HepG2 (cell line): ENCODE data around the gene ANKZF1. TPM values are rescaled to one million over a fixed set of nuclear protein-coding genes. Genes with fewer than 3 reads are reported as not detected.
A peak's percentile ranks its signal among the peaks of the same experiment; 100 is the strongest.

Experiments used
- ATF4 ChIP-seq, 2 experiments: fragments of 450-650 bp in 1 of 2; sonication (generic) in 1 of 2; formaldehyde crosslinking; IDR thresholded peaks; 2 replicates each; pipeline versions ENCODE4 v1.5.0 to v1.8.0; 2020 to 2022; ENCODE audit warnings: mild to moderate bottlenecking in 1 of 2, missing genetic modification reagents in 1 of 2
- BCL3 ChIP-seq: sonication (generic); formaldehyde crosslinking; IDR thresholded peaks from 2 replicates; pipeline ENCODE4 v1.5.1; 2020; ENCODE audit warnings: mild to moderate bottlenecking, missing genetic modification reagents, moderate library complexity
- FOXA1 ChIP-seq, 2 experiments: fragments of 450-650 bp in 1 of 2; sonication (generic) in 1 of 2; formaldehyde crosslinking in 1 of 2; IDR thresholded peaks; 2 replicates each; pipeline versions ENCODE4 v1.4.0 to v1.6.1; 2016 to 2020; ENCODE audit warnings: missing genetic modification reagents in 1 of 2
- GFI1 ChIP-seq: sonication (generic); formaldehyde crosslinking; IDR thresholded peaks from 2 replicates; pipeline ENCODE4 v1.5.0; 2020; ENCODE audit warnings: missing genetic modification reagents, mild to moderate bottlenecking, borderline replicate concordance
- HOXA3 ChIP-seq: sonication (generic); formaldehyde crosslinking; IDR thresholded peaks from 2 replicates; pipeline ENCODE4 v1.5.0; 2020; ENCODE audit warnings: missing genetic modification reagents
- JUND ChIP-seq: sonication (generic); formaldehyde crosslinking; IDR thresholded peaks from 2 replicates; pipeline ENCODE4 v1.8.0; 2022; ENCODE audit warnings: mild to moderate bottlenecking, missing genetic modification reagents
- MED13 ChIP-seq: sonication (generic); formaldehyde crosslinking; IDR thresholded peaks from 2 replicates; pipeline ENCODE4 v1.5.0; 2020; ENCODE audit warnings: missing genetic modification reagents
- NFAT5 ChIP-seq: sonication (generic); formaldehyde crosslinking; IDR thresholded peaks from 2 replicates; pipeline ENCODE4 v1.4.0; 2020; ENCODE audit warnings: missing genetic modification reagents
- ZBED4 ChIP-seq: sonication (generic); formaldehyde crosslinking; IDR thresholded peaks from 2 replicates; pipeline ENCODE4 v1.4.0; 2020; ENCODE audit warnings: missing genetic modification reagents, borderline replicate concordance
- ZBTB8A ChIP-seq: sonication (generic); formaldehyde crosslinking; IDR thresholded peaks from 2 replicates; pipeline ENCODE4 v1.4.0; 2020; ENCODE audit warnings: mild to moderate bottlenecking, low read depth, missing genetic modification reagents, borderline replicate concordance
- ZNF180 ChIP-seq: sonication (generic); formaldehyde crosslinking; IDR thresholded peaks from 2 replicates; pipeline ENCODE4 v1.4.0; 2020; ENCODE audit warnings: low read depth, missing genetic modification reagents, borderline replicate concordance
- ZNF34 ChIP-seq: sonication (generic); formaldehyde crosslinking; IDR thresholded peaks from 2 replicates; pipeline ENCODE4 v1.4.0; 2020; ENCODE audit warnings: mild to moderate bottlenecking, missing genetic modification reagents, borderline replicate concordance
- ZNF503 ChIP-seq: sonication (generic); formaldehyde crosslinking; IDR thresholded peaks from 2 replicates; pipeline ENCODE4 v1.4.0; 2020; ENCODE audit warnings: missing genetic modification reagents
- polyA plus RNA-seq, 8 experiments: library from polyadenylated mRNA; depleted of rRNA in 3 of 8; stranded (reverse) in 7 of 8; unstranded in 1 of 8; fragments of >200 nt; fragmentation: Illumina TruSeq in 4 of 8; extraction: Trizol in 4 of 8; gene quantifications; 2 replicates each; pipeline versions ENCODE4 v1.2.1 to v1.2.3, GENCODE V29; 2011 to 2016; ENCODE audit warnings: low read depth in 4 of 8, missing spikeins in 1 of 8, mixed read lengths in 1 of 8; ENCODE audit not compliant: insufficient read depth in 1 of 8
- total RNA-seq, 5 experiments: library from RNA; depleted of rRNA; stranded (reverse); fragments of >200 nt; fragmentation: Illumina TruSeq; extraction: Trizol; gene quantifications; 2 replicates each; pipeline ENCODE4 v1.2.3, GENCODE V29; 2016; ENCODE audit warnings: low read depth in 1 of 5

ANKZF1 gene
- total and polyA plus RNA-seq, 2 of the 13 experiments (the other 11 are each of a cell fraction or from before 2014, with no cell fraction given): 25.3 to 128 TPM

DNA sequence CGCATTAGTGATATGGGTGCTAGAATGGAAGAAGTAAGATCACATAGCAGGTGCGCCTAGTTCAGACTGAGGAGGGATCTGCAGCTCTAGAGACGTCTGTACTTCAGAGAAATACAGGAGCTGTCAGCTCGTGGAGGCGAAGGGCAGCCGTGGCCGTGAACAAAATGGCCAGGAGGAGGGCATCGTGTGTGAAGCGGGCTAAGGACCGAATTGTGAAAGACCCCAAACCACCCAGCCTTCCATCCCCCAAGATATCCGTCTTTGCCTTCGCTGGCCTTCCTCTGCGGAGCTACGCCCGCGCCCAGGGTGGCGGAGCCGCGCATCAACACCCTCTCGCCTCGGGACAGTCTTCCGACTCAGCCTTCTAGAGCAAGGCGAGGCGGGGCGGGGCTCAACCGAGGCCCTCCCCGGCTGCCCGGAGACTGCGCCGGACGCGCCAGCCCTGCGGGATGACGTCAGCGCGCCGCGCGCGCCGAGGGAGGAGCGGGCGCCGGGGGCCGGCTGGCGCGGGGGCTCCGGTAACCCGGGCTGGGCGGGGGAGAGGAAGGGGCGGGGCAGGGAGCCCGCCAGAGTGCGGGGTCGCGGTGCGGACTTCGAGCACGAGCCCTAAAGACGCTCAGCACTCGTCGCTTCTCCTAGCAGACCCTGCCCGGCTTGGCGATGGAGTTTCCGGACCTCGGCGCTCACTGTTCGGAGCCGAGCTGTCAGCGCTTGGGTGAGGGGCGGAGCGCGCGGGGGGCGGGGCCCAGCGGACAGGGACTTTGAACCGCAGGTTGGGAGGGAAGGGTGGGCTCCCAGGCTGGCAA is 23.1 kb upstream of the ANKZF1 start, which contains the start of gene ZFAND2B (continued):
- TF ChIP-seq NFAT5 (CRISPR knock-in tag) (0 out of 2 replicates have a peak, but pooled peaks have one; percentile 53), ZNF34 (CRISPR knock-in tag) (peak; percentile 65; the same call in 1 of the 2 replicates), ZBED4 (CRISPR knock-in tag) (no peak), ZBTB8A (CRISPR knock-in tag) (no peak; the same call in 1 of the 2 replicates), BCL3 (CRISPR knock-in tag) (peak; percentile 81), HOXA3 (peak; percentile 90), JUND (CRISPR knock-in tag) (0 out of 2 replicates have a peak, but pooled peaks have one; percentile 68), MED13 (CRISPR knock-in tag) (no peak), GFI1 (CRISPR knock-in tag) (no peak; the same call in 1 of the 2 replicates), FOXA1 (IDR thresholded peaks at IDR 0.05) (no peak), FOXA1 (CRISPR knock-in tag; IDR thresholded peaks at IDR 0.05) (no peak; the same call in 1 of the 2 replicates), ZNF503 (CRISPR knock-in tag) (0 out of 2 replicates have a peak, but pooled peaks have one; percentile 30), ZNF180 (CRISPR knock-in tag) (no peak), ATF4 (CRISPR knock-in tag; IDR thresholded peaks at IDR 0.05) (peak in 1 of 2 experiments; percentile 48; a peak in 2 of 4 replicates)
